Hepatocyte (in vitro differentiated cells): Measurements from ENCODE around the gene PET117. TPM values are rescaled to one million over a fixed set of nuclear protein-coding genes. Genes with fewer than 3 reads are reported as not detected.
"Not testable (repeated sequence)": the region's sequence is repeated elsewhere in the genome, so short reads cannot be mapped to it uniquely, and the experiment has no call there.

Experiments
- DNase-seq: peaks from one replicate; pipeline ENCODE4 v3.0.0-alpha.2; 2016; ENCODE audit warnings: low spot score
- H2AFZ ChIP-seq: fragments of 200-600 bp; sonication (generic); 2 replicates; pipeline ENCODE4 v1.6.0; 2016; ENCODE audit warnings: antibody characterized with exemption, mild to moderate bottlenecking
- H3K27ac ChIP-seq: fragments of 200-600 bp; sonication (generic); 2 replicates; pipeline ENCODE4 v1.5.1; 2016; ENCODE audit warnings: mild to moderate bottlenecking
- H3K27me3 ChIP-seq: fragments of 200-600 bp; sonication (generic); 2 replicates; pipeline ENCODE4 v1.6.1; 2016
- H3K36me3 ChIP-seq: fragments of 200-600 bp; sonication (generic); replicated peaks from 2 replicates; pipeline ENCODE4 v1.5.1; 2016; ENCODE audit warnings: low read depth; ENCODE audit not compliant: insufficient read depth
- H3K4me1 ChIP-seq: fragments of 200-600 bp; sonication (generic); 2 replicates; pipeline ENCODE4 v1.5.1; 2016; ENCODE audit warnings: mild to moderate bottlenecking, moderate library complexity; ENCODE audit not compliant: insufficient read depth
- H3K4me2 ChIP-seq: fragments of 200-600 bp; sonication (generic); 2 replicates; pipeline ENCODE4 v1.6.0; 2016
- H3K4me3 ChIP-seq: fragments of 200-600 bp; sonication (generic); 2 replicates; pipeline ENCODE4 v1.5.1; 2016; ENCODE audit warnings: mild to moderate bottlenecking
- H3K79me2 ChIP-seq: fragments of 200-600 bp; sonication (generic); 2 replicates; pipeline ENCODE4 v1.6.0; 2017; ENCODE audit warnings: mild to moderate bottlenecking
- H3K9me2 ChIP-seq: fragments of 200-600 bp; sonication (generic); replicated peaks from 2 replicates; pipeline ENCODE4 v1.6.0; 2017; ENCODE audit warnings: mild to moderate bottlenecking; ENCODE audit not compliant: insufficient read depth
- H3K9me3 ChIP-seq: fragments of 200-600 bp; sonication (generic); 2 replicates; pipeline ENCODE4 v1.5.1; 2016; ENCODE audit warnings: low read depth, mild to moderate bottlenecking
- H4K20me1 ChIP-seq: fragments of 200-600 bp; sonication (generic); 2 replicates; pipeline ENCODE4 v1.6.0; 2016; ENCODE audit warnings: mild to moderate bottlenecking; ENCODE audit not compliant: insufficient read depth, poor library complexity, severe bottlenecking
- EZH2 ChIP-seq: fragments of 200-600 bp; sonication (generic); IDR thresholded peaks from 2 replicates; pipeline ENCODE4 v1.6.1; 2016; ENCODE audit warnings: antibody characterized with exemption, mild to moderate bottlenecking, borderline replicate concordance
- EZH2phosphoT487 ChIP-seq: fragments of 200-600 bp; sonication (generic); IDR thresholded peaks from one replicate; pipeline ENCODE4 v1.6.1; 2018; ENCODE audit warnings: antibody characterized with exemption, mild to moderate bottlenecking, low read depth, moderate library complexity; ENCODE audit not compliant: unreplicated experiment, severe bottlenecking
- WGBS: methylation state at CpG from one replicate; pipeline ENCODE4 v1.1.6; 2016; ENCODE audit warnings: low lambda C conversion rate; ENCODE audit errors: missing lambda C conversion rate; 5-methylcytosine and 5-hydroxymethylcytosine counted together
- polyA plus RNA-seq: library from polyadenylated mRNA; unstranded; fragments of >200 nt; fragmentation: Nextera tagmentation; extraction: Ambion mirVana; gene quantifications from 2 replicates; pipeline ENCODE4 v1.2.1, GENCODE V29; 2016
- total RNA-seq: library from RNA; depleted of rRNA; stranded (reverse); fragments of >200 nt; gene quantifications from 2 replicates; pipeline ENCODE4 v1.2.3, GENCODE V29; 2014
- TF ChIP-seq, protein P1 (sequence below): fragments of 200-600 bp; sonication (generic); IDR thresholded peaks from 2 replicates; pipeline ENCODE4 v1.5.1; 2016; ENCODE audit warnings: antibody characterized with exemption, mild to moderate bottlenecking; ENCODE audit not compliant: poor library complexity

The PET117 gene
- total and polyA plus RNA-seq, 2 experiments from 2014 or later: 24.7 to 27.7 TPM

DNA sequence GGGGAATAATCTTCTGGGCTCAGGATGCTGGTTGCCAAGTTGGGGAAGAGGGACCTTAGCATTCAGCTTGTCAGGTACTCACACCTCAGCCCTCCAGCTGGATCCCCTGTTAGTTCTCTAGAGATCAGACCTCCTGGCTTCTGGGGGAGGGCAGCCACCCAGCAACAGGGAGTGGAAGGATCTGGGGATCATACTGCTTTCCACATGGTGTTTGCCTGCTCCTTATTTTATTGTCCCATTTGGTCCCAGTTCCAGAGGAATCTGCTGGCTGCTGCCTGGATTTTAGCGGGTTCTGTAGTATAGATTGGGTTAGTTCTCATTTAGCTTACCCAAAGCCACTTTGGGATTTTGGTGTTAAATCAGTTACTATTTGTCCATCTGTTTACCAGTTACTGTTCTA is 29.3 kb downstream of the PET117 start:
- peaks cover 4% of the 10 kb centered on the region for H3K4me1 ChIP-seq
- H3K4me2 ChIP-seq: no peak overlapping the region
- H3K9me2 ChIP-seq: no peaks in the 10 kb centered on the region
- no peaks in the 10 kb centered on the region for H4K20me1 ChIP-seq
- DNase-seq: no peak
- 100% methylated on average over 1 of the region's 1 CpG for WGBS
- no peaks in the 10 kb centered on the region for H3K9me3 ChIP-seq
- H3K27me3 ChIP-seq: no peaks in the 10 kb centered on the region
- no peak overlapping the region for H2AFZ ChIP-seq
- no peak overlapping the region for H3K27ac ChIP-seq
- TF ChIP-seq, protein P1, sequence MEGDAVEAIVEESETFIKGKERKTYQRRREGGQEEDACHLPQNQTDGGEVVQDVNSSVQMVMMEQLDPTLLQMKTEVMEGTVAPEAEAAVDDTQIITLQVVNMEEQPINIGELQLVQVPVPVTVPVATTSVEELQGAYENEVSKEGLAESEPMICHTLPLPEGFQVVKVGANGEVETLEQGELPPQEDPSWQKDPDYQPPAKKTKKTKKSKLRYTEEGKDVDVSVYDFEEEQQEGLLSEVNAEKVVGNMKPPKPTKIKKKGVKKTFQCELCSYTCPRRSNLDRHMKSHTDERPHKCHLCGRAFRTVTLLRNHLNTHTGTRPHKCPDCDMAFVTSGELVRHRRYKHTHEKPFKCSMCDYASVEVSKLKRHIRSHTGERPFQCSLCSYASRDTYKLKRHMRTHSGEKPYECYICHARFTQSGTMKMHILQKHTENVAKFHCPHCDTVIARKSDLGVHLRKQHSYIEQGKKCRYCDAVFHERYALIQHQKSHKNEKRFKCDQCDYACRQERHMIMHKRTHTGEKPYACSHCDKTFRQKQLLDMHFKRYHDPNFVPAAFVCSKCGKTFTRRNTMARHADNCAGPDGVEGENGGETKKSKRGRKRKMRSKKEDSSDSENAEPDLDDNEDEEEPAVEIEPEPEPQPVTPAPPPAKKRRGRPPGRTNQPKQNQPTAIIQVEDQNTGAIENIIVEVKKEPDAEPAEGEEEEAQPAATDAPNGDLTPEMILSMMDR: no peak
- TF ChIP-seq EZH2 (no peak), EZH2phosphoT487 (no peak)
- H3K4me3 ChIP-seq: no peak overlapping the region
- peaks cover 53% of the 10 kb centered on the region for H3K79me2 ChIP-seq
- peaks cover 5% of the 10 kb centered on the region for H3K36me3 ChIP-seq

DNA sequence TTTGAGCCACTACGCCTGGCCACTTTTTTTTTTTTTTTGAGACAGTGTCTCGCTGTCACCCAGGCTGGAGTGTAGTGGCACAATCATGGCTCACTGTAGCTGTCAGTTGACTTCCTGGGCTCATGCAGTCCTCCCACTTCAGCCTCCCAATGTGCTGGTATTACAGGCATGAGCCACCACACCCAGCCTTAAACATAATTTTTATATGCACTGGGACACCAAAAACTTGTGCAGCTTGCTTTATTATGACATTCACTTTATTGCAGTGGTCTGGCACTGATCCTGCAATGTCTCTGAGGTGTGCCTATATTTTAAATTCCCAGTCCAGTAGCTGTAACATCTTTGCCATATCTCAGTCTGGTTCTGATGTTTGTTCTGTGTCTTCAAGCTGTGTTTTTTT is 34.7 kb downstream of the PET117 start:
- Histone ChIP-seq H3K4me2 (no peak overlapping the region), H3K9me2 (no peaks in the 10 kb centered on the region), H3K4me1 (no peaks in the 10 kb centered on the region), H3K27me3 (no peaks in the 10 kb centered on the region), H4K20me1 (no peaks in the 10 kb centered on the region), H3K27ac (no peak overlapping the region), H2AFZ (no peak overlapping the region), H3K9me3 (no peaks in the 10 kb centered on the region), H3K4me3 (no peak overlapping the region), H3K36me3 (peaks cover 5% of the 10 kb centered on the region), H3K79me2 (peaks cover 55% of the 10 kb centered on the region)
- TF ChIP-seq EZH2phosphoT487: no peak
- no peak for DNase-seq
- WGBS: 100% methylated on average over 2 of the region's 2 CpGs

DNA sequence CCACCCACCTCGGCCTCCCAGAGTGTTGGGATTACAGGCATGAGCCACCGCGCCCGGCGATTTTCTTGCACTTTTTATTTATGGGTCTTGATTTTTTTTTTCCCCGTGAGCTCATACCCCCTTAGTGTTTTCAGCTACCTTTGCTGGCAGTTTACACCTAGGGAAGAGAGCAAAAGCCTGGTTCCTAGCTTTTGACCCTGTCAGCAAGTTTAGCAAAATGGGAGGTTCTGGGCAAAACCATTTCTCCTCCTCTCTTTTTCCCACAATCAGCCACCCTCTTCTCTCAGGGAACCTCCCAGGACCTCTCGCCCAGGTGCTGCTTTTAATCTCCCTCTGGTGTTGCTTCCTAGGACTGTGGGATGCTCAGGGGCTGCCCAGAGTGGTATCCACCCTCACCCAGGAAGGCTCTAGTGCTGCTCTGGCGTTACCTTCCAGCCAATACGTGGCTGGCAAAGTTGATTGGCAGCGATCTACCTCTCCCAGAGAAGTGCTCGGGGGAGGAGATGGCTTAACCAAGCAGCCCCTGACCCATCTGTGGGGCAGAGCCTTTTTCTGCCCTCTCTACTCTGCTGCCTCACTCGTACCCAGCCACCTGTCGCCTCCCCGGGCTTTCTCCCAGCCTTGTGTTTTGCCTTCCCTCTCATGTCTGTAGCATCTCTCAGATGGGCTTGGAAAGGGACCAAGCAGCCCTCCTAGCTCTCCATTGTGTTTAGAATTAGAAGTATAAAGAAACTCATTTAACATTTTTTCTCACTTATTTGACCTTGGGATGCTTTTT is 37.4 kb downstream of the PET117 start:
- DNase-seq: no peak
- TF ChIP-seq, protein P1: no peak
- TF ChIP-seq EZH2phosphoT487: no peak
- no peak for TF ChIP-seq EZH2
- Histone ChIP-seq H3K4me2 (no peak overlapping the region), H3K27me3 (no peaks in the 10 kb centered on the region), H4K20me1 (no peaks in the 10 kb centered on the region), H3K79me2 (peaks cover 30% of the 10 kb centered on the region), H3K9me2 (no peaks in the 10 kb centered on the region), H3K4me3 (no peak overlapping the region), H2AFZ (no peak overlapping the region), H3K4me1 (no peaks in the 10 kb centered on the region), H3K27ac (no peak overlapping the region), H3K36me3 (no peaks in the 10 kb centered on the region), H3K9me3 (no peaks in the 10 kb centered on the region)
- 97% methylated on average over 14 of the region's 14 CpGs for WGBS

DNA sequence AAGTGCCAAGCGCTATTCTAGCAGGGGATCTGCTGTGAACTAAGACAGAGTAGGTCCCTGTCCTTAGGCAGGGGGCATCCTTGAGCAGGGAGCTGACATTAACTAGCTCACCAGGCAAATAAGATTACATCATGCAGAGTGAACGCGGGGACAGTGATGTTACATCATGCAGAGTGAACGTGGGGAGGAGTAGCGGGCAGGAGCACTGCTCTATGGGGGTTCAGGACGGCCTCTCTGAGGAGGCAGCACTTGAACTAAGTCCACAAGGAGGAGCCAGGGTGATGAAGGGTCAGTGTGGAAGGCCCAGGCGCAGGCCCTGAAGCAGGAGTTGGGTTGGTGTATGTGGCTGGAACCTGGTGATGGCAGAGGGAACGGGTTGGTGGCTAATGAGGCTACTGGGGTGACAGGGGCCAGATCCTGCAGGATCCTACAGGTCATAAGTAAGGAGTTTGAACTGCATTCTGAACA is 38.7 kb downstream of the PET117 start:
- 71% methylated on average over 8 of the region's 8 CpGs for WGBS
- H4K20me1 ChIP-seq: no peaks in the 10 kb centered on the region
- H3K9me3 ChIP-seq: no peaks in the 10 kb centered on the region
- H3K36me3 ChIP-seq: no peaks in the 10 kb centered on the region
- H3K4me2 ChIP-seq: no peak overlapping the region
- no peaks in the 10 kb centered on the region for H3K4me1 ChIP-seq
- no peak overlapping the region for H3K4me3 ChIP-seq
- no peak overlapping the region for H2AFZ ChIP-seq
- no peak for DNase-seq
- TF ChIP-seq EZH2phosphoT487 (no peak), EZH2 (no peak)
- TF ChIP-seq, protein P1: no peak
- peaks cover 26% of the 10 kb centered on the region for H3K79me2 ChIP-seq
- no peak overlapping the region for H3K27ac ChIP-seq
- H3K27me3 ChIP-seq: no peaks in the 10 kb centered on the region
- H3K9me2 ChIP-seq: no peaks in the 10 kb centered on the region

DNA sequence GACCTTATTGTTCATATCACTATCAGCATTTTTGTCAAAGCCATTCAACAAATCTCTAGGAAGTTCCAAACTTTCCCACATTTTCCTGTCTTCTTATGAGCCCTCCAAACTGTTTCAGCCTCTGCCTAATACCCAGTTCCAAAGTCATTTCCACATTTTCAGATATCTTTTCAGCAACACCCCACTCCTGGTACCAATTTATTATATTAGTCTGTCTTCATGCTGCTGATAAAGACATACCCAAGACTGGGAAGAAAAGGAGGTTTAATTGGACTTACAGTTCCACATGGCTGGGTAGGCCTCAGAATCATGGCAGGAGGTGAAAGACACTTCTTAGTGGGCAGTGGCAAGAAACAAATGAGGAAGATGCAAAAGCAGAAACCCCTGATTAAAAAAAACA is 42.7 kb downstream of the PET117 start:
- not testable (repeated sequence) for H3K79me2 ChIP-seq, H3K36me3 ChIP-seq, H3K9me3 ChIP-seq

More for the DNA sequence above, 42.7 kb downstream of the PET117 start:
- H3K4me2 ChIP-seq, H3K9me2 ChIP-seq, H3K4me3 ChIP-seq, H2AFZ ChIP-seq, H4K20me1 ChIP-seq, H3K27me3 ChIP-seq, DNase-seq, H3K27ac ChIP-seq, H3K4me1 ChIP-seq: not testable (repeated sequence)
